Tongue (tissue), 3 donors: ENCODE data around the gene NELFE. TPM values are rescaled to one million over a fixed set of nuclear protein-coding genes. Genes with fewer than 3 reads are reported as not detected.
"Not testable (repeated sequence)": the region's sequence is repeated elsewhere in the genome, so short reads cannot be mapped to it uniquely, and the experiment has no call there.

Source experiments
- DNase-seq: peaks from one replicate; pipeline ENCODE4 v3.0.0-alpha.2; 2015
- small RNA-seq: library from RNA; depleted of rRNA; stranded (forward); fragments of <200 nt; gene quantifications from one replicate; pipeline ENCODE3, GENCODE V24; 2014; ENCODE audit warnings: low replicate concordance
- total RNA-seq: library from RNA; depleted of rRNA; stranded (reverse); fragments of >200 nt; gene quantifications from one replicate; pipeline ENCODE4 v1.2.3, GENCODE V29; 2014

The NELFE gene
- total RNA-seq, 1 donor from 2014 or later = 79.7 TPM

DNA sequence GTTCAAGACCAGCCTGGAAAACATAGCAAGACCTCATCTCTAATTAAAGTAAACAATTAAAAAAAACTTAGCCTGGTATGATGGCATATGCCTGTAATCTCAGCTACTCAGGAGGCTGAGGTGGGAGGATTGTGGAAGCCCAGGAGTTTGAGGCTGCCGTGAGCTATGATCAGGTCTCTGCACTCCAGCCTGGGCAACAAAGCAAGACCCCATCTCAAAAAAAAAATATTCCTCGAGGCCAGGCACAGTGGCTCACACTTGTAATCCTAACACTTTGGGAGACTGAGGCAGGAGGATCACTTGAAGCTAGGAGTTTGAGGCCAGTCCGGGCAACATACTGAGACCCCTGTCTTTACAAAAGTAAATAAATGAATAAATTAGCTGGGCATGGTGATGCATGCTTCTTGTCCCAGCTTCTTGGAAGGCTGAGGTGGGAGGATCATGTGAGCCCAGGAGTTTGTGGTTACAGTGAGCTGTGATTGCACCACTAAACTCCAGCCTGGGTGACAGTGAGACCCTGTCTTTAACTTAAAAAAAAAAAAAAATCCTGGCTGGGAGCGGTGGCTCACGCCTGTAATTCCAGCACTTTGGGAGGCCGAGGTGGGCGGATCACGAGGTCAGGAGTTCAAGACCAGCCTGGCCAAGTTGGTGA lies 40.6 kb downstream of the NELFE start:
- no peak for DNase-seq

DNA sequence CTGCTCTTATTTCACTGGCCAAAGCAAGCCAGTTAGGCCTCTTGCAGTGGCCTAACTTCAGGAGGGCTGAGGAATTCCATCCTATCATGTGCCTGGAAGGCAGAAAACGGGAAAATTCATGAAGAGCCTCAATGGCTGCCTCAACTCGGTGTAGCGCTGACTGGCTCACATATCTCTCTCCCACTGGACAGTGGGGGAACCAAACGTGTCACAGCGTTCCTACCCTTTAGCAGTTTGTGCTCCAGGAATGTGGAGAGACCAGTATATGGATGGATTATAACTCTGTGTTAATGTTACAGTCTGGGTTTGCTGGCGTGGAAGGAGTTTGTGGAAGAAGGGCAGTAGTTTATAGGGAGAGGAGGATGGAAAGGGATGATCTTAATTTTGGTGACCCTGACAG lies 43.0 kb downstream of the NELFE start:
- no peak for DNase-seq

- DNase-seq = no peak
These were observed 43.4 kb downstream of the NELFE start for GRCh38 chr6:31915351-31915750.

DNA sequence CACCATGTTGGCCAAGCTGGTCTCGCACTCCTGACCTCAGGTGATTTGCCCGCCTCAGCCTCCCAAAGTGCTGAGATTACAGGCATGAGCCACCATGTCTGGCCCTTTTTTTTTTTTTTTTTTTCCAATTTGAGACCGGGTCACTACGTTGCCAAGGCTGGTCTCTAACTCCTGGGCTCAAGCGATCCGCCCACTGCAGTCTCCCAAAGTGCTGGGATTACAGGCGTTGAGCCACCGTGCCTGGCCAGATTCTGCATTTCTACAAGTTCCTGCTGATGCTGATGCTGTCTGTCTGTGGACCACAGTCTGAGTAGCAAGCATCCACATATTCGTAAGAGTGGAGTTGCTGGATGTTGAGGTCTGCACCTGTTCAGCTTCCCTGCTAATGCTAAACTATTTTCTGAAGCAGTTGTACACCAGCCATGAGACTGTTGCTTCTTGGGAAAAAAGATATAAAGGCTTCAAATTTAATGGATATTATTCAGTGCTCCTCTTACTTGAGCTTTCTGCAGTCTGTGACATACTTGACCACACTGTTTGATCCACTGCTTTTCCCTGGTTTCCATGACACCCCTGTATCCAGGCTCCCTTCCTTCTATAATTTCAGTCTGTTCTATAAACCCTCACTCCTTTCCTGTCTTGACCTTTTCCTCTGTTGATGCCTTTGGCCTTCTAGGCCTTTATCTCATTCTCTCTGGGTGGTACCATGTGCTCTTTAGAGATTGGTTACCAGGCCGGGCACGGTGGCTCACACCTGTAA lies 46.8 kb downstream of the NELFE start:
- DNase-seq = no peak

DNA sequence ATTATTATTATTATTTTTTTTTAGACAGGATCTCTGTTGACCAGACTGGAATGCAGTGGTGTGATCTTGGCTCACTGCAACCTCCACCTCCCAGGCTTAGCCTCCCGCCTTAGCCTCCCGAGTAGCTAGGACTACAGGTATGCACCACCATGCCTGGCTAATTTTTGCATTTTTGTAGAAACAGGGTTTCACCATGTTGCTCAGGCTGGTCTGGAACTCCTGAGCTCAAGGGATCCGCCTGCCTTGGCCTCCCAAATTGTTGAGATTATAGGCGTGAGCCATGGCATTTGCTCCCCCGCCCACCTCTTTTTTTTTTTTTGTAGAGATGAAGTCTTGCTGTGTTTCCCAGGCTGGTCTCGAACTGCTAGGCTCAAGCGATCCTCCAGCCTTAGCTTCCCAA lies 49.5 kb downstream of the NELFE start:
- not testable (repeated sequence) for DNase-seq

DNA sequence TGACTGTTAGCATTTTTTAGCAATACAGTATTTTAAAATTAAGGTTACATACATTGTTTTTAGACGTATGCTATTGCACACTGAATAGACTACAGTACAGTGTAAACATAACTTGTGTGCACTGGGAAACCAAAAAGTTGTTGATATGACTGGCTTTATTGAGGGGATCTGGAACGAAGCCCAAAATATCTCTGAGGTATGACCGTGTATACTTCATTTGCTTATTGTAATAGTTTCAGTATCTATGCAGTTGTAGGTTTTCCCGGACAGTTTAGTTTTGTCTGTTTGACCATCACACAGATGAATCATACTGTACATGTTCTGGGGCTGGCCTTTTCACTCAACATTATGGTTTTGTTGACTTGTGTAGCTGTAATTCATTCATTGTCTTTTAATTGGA lies 50.0 kb downstream of the NELFE start:
- no peak for DNase-seq

GRCh38 chr6:31908255-31908654 lies 50.5 kb downstream of the NELFE start:
- not testable (repeated sequence) for DNase-seq

DNA sequence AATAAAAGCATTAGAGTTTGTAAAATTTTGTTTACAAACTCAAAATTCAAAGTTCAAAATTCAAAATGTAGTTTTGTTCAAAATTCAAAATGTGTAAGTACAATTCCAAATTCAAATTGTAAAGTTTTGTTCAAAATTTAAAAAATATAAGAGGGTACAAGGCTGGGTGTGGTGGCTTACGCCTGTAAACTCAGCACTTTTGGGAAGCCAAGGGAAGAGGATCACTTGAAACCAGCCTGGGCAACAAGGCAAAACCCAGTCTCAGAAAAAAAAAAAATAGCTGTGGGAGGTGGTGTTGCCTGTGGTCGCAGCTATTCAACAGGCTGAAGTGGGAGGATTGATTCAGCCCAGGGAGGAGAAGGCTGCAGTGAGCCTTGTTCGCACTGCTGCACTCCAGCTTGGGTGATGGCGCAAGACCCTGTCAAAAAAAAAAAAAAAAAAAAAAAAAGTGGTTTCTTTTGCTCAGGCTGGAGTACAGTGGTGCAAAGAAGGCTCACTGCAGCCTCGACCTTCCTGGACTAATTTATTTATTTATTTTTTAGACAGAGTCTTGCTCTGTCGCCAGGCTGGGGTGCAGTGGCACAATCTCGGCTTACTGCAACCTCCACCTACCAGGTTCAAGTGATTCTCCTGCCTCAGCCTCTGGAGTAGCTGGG lies 51.5 kb downstream of the NELFE start:
- no peak for DNase-seq

- not testable (repeated sequence) for DNase-seq
These were observed 52.0 kb downstream of the NELFE start for GRCh38 chr6:31906727-31907126.

DNA sequence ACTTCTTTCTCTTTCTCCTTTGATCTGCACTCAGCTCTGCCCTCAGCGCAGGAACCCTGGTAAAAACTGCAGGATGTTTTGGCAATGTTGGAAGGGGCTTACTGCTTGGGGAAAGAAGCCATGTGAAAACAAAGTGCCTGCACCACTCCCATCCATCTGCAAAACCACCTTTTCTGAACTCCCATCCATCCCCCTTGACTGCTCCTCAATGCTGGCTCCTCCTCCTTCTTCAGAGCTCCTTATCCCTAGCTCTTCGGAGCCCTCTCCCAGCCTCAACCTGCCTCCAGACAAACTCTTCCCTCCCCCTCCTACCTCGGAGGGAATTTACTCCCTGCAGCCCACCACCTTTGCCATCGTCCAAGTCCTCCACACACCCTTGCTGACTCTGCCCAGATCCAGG lies 52.6 kb downstream of the NELFE start:
- DNase-seq = no peak

GRCh38 chr6:31905041-31905440 lies 53.7 kb downstream of the NELFE start:
- no peak for DNase-seq

DNA sequence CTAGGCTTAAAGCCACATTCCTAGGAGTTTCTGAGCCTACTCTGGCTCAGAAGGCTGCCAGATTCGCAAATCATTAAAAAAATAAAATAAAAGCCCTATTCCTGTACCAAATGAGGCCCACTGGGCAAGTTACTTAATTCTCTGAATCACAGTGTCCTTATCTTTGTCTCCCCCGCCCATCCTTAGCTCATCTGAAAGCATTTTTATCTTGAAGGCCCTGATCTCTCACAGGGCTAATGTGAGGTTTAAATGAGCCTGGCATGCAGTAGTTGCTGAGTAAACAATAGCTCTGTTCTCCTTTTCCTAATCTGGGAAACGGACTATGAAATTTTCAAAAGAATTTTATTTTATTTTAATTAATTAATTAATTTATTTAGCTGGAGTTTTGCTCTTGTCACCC lies 54.8 kb downstream of the NELFE start:
- DNase-seq = no peak

Small RNA genes lying within 50 kb of the gene (small RNA-seq; reads per million reads assigned to genes)
- not detected for gene AL645922.1

Other genes starting within 250 kb of the NELFE start
- not detected for gene LY6G6D, start 243.6 kb downstream of the NELFE start, total RNA-seq
- gene LY6G6C, start 237.2 kb downstream of the NELFE start, total RNA-seq = 1.1 TPM
- not detected for gene MPIG6B, start 235.6 kb downstream of the NELFE start, total RNA-seq
- gene DDAH2, start 229.7 kb downstream of the NELFE start, total RNA-seq = 114 TPM
- gene CLIC1, start 222.4 kb downstream of the NELFE start, total RNA-seq = 131 TPM
- 9.6 TPM for gene MSH5, start 219.0 kb downstream of the NELFE start, total RNA-seq
- gene SAPCD1, start 196.3 kb downstream of the NELFE start, total RNA-seq = not detected
- gene VWA7, start 181.6 kb downstream of the NELFE start, total RNA-seq = 2.3 TPM
- 42.5 TPM for gene VARS1, start 163.2 kb downstream of the NELFE start, total RNA-seq
- gene LSM2, start 152.0 kb downstream of the NELFE start, total RNA-seq = 20.8 TPM
- gene HSPA1L, start 143.7 kb downstream of the NELFE start, total RNA-seq = 4.5 TPM
- 698 TPM for gene HSPA1A, start 143.4 kb downstream of the NELFE start, total RNA-seq
- 827 TPM for gene HSPA1B, start 131.2 kb downstream of the NELFE start, total RNA-seq
- 25.6 TPM for gene NEU1, start 96.2 kb downstream of the NELFE start, total RNA-seq
- gene SLC44A4, start 80.0 kb downstream of the NELFE start, total RNA-seq = 1.7 TPM
- gene EHMT2, start 61.3 kb downstream of the NELFE start, total RNA-seq = 37.4 TPM
- 5.7 TPM for gene ZBTB12, start 56.9 kb downstream of the NELFE start, total RNA-seq
- gene C2, start 31.3 kb downstream of the NELFE start, total RNA-seq = 0.51 TPM
- gene CFB, start 12.9 kb downstream of the NELFE start, total RNA-seq = 7.1 TPM
- 30.6 TPM for gene SKIC2, start 204 bp upstream of the NELFE start, total RNA-seq
- 10.7 TPM for gene DXO, start 13.2 kb upstream of the NELFE start, total RNA-seq
- gene C4A, start 23.1 kb upstream of the NELFE start, total RNA-seq = 32.6 TPM
- 38.0 TPM for gene C4B, start 55.8 kb upstream of the NELFE start, total RNA-seq
- 1.0 TPM for gene CYP21A2, start 79.4 kb upstream of the NELFE start, total RNA-seq
- 214 TPM for gene TNXB, start 150.4 kb upstream of the NELFE start, total RNA-seq
- gene ATF6B, start 169.3 kb upstream of the NELFE start, total RNA-seq = 40.8 TPM
- gene FKBPL, start 171.3 kb upstream of the NELFE start, total RNA-seq = 3.3 TPM
- gene PRRT1, start 193.0 kb upstream of the NELFE start, total RNA-seq = 1.2 TPM
- gene PPT2, start 195.2 kb upstream of the NELFE start, total RNA-seq = 37.6 TPM
- gene EGFL8, start 205.6 kb upstream of the NELFE start, total RNA-seq = 31.3 TPM
- 12.9 TPM for gene AGPAT1, start 217.1 kb upstream of the NELFE start, total RNA-seq
- 63.5 TPM for gene RNF5, start 219.4 kb upstream of the NELFE start, total RNA-seq
- gene AGER, start 225.3 kb upstream of the NELFE start, total RNA-seq = 4.8 TPM
- gene PBX2, start 231.2 kb upstream of the NELFE start, total RNA-seq = 96.6 TPM
- gene GPSM3, start 233.7 kb upstream of the NELFE start, total RNA-seq = 1.5 TPM